Measurements from ENCODE around the gene NOS2.

DNA sequence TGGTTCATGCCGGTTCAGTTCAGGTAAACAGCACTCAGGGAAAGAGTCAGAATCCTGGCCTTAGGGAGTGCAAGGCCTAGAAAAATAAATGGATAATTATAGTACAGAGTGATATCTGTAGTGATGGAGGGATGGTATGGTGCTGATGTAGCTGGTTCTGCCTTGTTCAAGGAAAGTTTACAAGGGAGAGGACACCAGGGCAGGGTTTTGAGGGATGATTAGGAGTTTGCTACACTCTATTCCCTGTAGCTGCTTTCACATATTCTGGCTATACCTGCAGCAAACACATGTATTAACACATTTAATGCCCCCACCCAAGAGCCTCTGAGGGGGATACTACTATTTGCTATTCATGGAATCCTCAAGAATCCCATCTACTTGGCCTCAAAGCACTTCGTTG lies 1.7 kb upstream of the NOS2 start:
- TF ChIP-seq CTCF (IDR thresholded peaks at IDR 0.05; ENCODE audit: low read depth, low read length, poor library complexity, severe bottlenecking): no peak
- TF ChIP-seq EZH2phosphoT487 (IDR thresholded peaks at IDR 0.05; ENCODE audit: borderline replicate concordance, low read length): no peak
